ENCODE measurements around the gene ARF5. TPM values are rescaled to one million over a fixed set of nuclear protein-coding genes. Genes with fewer than 3 reads are reported as not detected.

ARF5 gene
- polyA plus RNA-seq, 3 donors from 2014 or later, result 213 to 272 (median 263) TPM

DNA sequence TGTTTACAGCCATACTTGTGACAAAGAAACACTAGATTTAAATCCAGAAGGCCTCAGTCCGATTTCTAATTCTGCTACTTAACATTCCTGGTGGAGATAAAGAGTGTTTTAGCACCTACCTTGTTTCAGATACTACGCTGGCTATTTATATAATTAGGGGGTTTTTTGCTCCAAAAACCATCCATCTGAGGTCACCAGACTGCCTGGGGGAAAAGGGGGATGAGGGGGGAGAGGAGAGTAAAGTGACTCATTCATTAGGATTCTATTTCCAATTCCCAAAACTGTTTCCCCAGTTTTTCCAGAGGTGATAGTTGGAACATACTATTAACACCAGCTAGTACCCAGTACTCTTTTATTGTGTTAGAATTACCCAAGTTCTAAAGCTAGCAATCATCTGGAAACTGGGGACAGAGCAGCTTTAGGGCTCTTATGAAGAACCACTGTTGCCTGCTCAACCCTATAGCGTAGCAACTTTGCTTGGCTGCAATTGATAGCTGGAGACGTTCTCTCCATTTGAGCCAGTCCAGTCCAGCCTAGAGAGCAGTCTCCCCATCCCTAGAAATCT, 9.4 kb upstream of the ARF5 start:
- Mint-ChIP-seq H3K4me1 (peaks cover 37 to 52% of the 10 kb centered on the region in 2 donors), H3K27me3 (ENCODE audit: low read depth in 3 of 3) (peaks cover 0 to 5% (median 0%) of the 10 kb centered on the region in 3 donors), H3K36me3 (peaks cover 18 to 65% (median 18%) of the 10 kb centered on the region in 3 donors), H3K9me3 (no peaks in the 10 kb centered on the region), H3K4me3 (no peak overlapping the region), H3K27ac (peak overlapping the region in 1 of 6 donors; percentile 17)
- no peak for DNase-seq

GRCh38 chr7:127580612-127581011, 7.6 kb upstream of the ARF5 start:
- DNase-seq, result no peak
- Mint-ChIP-seq H3K27ac (peak overlapping the region in 3 of 6 donors; percentile 18 to 38 (median 23)), H3K27me3 (ENCODE audit: low read depth in 3 of 3) (peaks cover 0 to 5% (median 0%) of the 10 kb centered on the region in 3 donors), H3K9me3 (no peaks in the 10 kb centered on the region), H3K4me3 (peak overlapping the region in 1 of 5 donors; percentile 4), H3K4me1 (peaks cover 50 to 69% of the 10 kb centered on the region in 2 donors), H3K36me3 (peaks cover 11 to 51% (median 14%) of the 10 kb centered on the region in 3 donors)

DNA sequence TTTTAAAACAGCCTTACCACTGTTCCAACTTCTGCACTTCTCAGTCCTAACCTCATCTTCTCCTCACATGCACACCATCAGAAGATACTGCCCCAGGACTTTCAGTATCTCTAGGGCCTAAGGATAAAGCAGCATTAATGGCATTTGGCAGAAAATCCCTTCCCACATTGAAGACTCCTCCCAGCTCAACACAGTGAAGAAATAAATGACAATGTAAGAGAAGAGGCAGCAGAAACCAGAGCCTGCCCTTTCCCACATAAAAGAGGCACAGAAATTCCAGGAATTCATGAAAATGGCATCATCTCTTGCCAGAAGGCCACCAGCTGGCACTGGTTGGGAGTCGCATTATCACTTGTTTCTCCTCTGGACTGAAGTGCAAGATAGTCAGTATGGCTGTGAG, 6.5 kb upstream of the ARF5 start:
- Mint-ChIP-seq H3K4me1 (peaks cover 60 to 80% of the 10 kb centered on the region in 2 donors), H3K9me3 (no peaks in the 10 kb centered on the region), H3K27ac (no peak overlapping the region), H3K36me3 (peaks cover 8 to 48% (median 14%) of the 10 kb centered on the region in 3 donors), H3K27me3 (ENCODE audit: low read depth in 3 of 3) (peaks cover 0 to 5% (median 0%) of the 10 kb centered on the region in 3 donors), H3K4me3 (peak overlapping the region in 2 of 5 donors; percentile 3 to 38)
- DNase-seq, result no peak

- H3K27me3 Mint-ChIP-seq (ENCODE audit: low read depth in 3 of 3), result peaks cover 0 to 5% (median 0%) of the 10 kb centered on the region in 3 donors
- peaks cover 5 to 42% (median 14%) of the 10 kb centered on the region in 3 donors for H3K36me3 Mint-ChIP-seq
- H3K4me3 Mint-ChIP-seq, result no peak overlapping the region
- peaks cover 64 to 86% of the 10 kb centered on the region in 2 donors for H3K4me1 Mint-ChIP-seq
- H3K9me3 Mint-ChIP-seq, result no peaks in the 10 kb centered on the region
- DNase-seq, result no peak
- H3K27ac Mint-ChIP-seq, result no peak overlapping the region
These were observed 5.8 kb upstream of the ARF5 start for GRCh38 chr7:127582361-127582760.

GRCh38 chr7:127584648-127585043, 3.6 kb upstream of the ARF5 start:
- H3K27me3 Mint-ChIP-seq (ENCODE audit: low read depth in 3 of 3), result peaks cover 0 to 6% (median 3%) of the 10 kb centered on the region in 3 donors
- H3K4me1 Mint-ChIP-seq, result peaks cover 76 to 85% of the 10 kb centered on the region in 2 donors

GRCh38 chr7:127585044-127585953, 2.9 kb upstream of the ARF5 start, which contains the start of gene GCC1:
Gene GCC1, minus strand, starts transcription at chr7:127585596. Its CDS starts 414 bp downstream, at chr7:127585182.
- H3K27ac Mint-ChIP-seq, result peak within 1 kb of the TSS; percentile 82 to 97 (median 93)
- H3K4me3 Mint-ChIP-seq, result peak within 1 kb of the TSS; percentile 91 to 96 (median 92)
- H3K4me1 Mint-ChIP-seq, result peaks cover 78 to 84% of the 10 kb centered on the region in 2 donors
- H3K9me3 Mint-ChIP-seq, result no peaks in the 10 kb centered on the region
- peak; percentile 94 for DNase-seq
- H3K36me3 Mint-ChIP-seq, result peaks cover 5 to 26% (median 10%) of the 10 kb centered on the region in 3 donors
- peaks cover 0 to 6% (median 3%) of the 10 kb centered on the region in 3 donors for H3K27me3 Mint-ChIP-seq (ENCODE audit: low read depth in 3 of 3)

More at GRCh38 chr7:127584648-127585043, 3.6 kb upstream of the ARF5 start:
- peaks cover 5 to 24% (median 10%) of the 10 kb centered on the region in 3 donors for H3K36me3 Mint-ChIP-seq
- no peak for DNase-seq
- no peaks in the 10 kb centered on the region for H3K9me3 Mint-ChIP-seq
- peak overlapping the region; percentile 91 to 96 (median 92) for H3K4me3 Mint-ChIP-seq
- peak overlapping the region; percentile 82 to 97 (median 92) for H3K27ac Mint-ChIP-seq

- Mint-ChIP-seq H3K4me1 (peaks cover 72 to 73% of the 10 kb centered on the region in 2 donors), H3K36me3 (peaks cover 5 to 26% (median 14%) of the 10 kb centered on the region in 3 donors), H3K4me3 (peak overlapping the region; percentile 91 to 96 (median 92)), H3K27ac (peak overlapping the region; percentile 82 to 97 (median 92)), H3K27me3 (ENCODE audit: low read depth in 3 of 3) (peaks cover 0 to 6% (median 5%) of the 10 kb centered on the region in 3 donors), H3K9me3 (no peaks in the 10 kb centered on the region)
- no peak for DNase-seq
These were observed 1.9 kb upstream of the ARF5 start for GRCh38 chr7:127586346-127586745.

GRCh38 chr7:127587663-127588018, 570 bp upstream of the ARF5 start:
- peaks cover 0 to 5% (median 5%) of the 10 kb centered on the region in 3 donors for H3K27me3 Mint-ChIP-seq (ENCODE audit: low read depth in 3 of 3)
- DNase-seq, result no peak
- no peaks in the 10 kb centered on the region for H3K9me3 Mint-ChIP-seq
- peak overlapping the region in 4 of 6 donors; percentile 82 to 90 (median 84) for H3K27ac Mint-ChIP-seq
- H3K36me3 Mint-ChIP-seq, result peaks cover 10 to 23% (median 13%) of the 10 kb centered on the region in 3 donors
- H3K4me1 Mint-ChIP-seq, result peaks cover 60 to 61% of the 10 kb centered on the region in 2 donors
- H3K4me3 Mint-ChIP-seq, result peak overlapping the region; percentile 91 to 96 (median 92)

GRCh38 chr7:127588697-127589482, 679 bp downstream of the ARF5 start:
- H3K4me3 Mint-ChIP-seq, result peak overlapping the region; percentile 95 to 99 (median 96)
- peaks cover 0 to 5% (median 2%) of the 10 kb centered on the region in 3 donors for H3K27me3 Mint-ChIP-seq (ENCODE audit: low read depth in 3 of 3)
- H3K9me3 Mint-ChIP-seq, result no peaks in the 10 kb centered on the region
- peak overlapping the region; percentile 82 to 97 (median 94) for H3K27ac Mint-ChIP-seq
- DNase-seq, result peak in 1 of 3 donors; percentile 28
- peaks cover 48 to 49% of the 10 kb centered on the region in 2 donors for H3K4me1 Mint-ChIP-seq
- H3K36me3 Mint-ChIP-seq, result peaks cover 4 to 17% (median 10%) of the 10 kb centered on the region in 3 donors

DNA sequence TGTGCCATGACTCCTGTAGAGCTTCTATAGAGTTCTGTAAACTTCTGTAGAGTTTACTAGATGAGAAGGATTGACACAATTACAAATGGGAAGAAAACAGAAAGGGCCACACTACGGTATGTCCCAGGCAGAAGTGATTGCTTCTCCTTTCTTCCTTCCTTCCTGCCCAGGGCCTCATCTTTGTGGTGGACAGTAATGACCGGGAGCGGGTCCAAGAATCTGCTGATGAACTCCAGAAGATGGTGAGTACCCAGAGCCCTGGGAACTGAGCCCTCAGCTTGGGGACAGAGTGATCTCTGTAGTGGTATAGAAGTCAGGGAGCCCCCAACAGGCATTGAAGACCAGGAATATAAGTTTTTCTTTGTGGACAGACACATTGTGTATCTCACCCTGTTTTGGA, 1.7 kb downstream of the ARF5 start:
- Mint-ChIP-seq H3K4me3 (peak overlapping the region; percentile 95 to 99 (median 96)), H3K4me1 (peaks cover 38 to 39% of the 10 kb centered on the region in 2 donors), H3K27me3 (ENCODE audit: low read depth in 3 of 3) (peaks cover 2 to 5% (median 4%) of the 10 kb centered on the region in 3 donors), H3K36me3 (peaks cover 4 to 17% (median 10%) of the 10 kb centered on the region in 3 donors), H3K27ac (peak overlapping the region; percentile 75 to 95 (median 87)), H3K9me3 (no peaks in the 10 kb centered on the region)
- DNase-seq, result no peak

DNA sequence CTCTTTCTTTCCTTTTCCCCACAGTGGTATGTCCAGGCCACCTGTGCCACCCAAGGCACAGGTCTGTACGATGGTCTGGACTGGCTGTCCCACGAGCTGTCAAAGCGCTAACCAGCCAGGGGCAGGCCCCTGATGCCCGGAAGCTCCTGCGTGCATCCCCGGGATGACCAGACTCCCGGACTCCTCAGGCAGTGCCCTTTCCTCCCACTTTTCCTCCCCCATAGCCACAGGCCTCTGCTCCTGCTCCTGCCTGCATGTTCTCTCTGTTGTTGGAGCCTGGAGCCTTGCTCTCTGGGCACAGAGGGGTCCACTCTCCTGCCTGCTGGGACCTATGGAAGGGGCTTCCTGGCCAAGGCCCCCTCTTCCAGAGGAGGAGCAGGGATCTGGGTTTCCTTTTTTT, 3.0 kb downstream of the ARF5 start:
- H3K4me1 Mint-ChIP-seq, result peaks cover 27 to 29% of the 10 kb centered on the region in 2 donors
- peaks cover 2 to 7% (median 5%) of the 10 kb centered on the region in 3 donors for H3K27me3 Mint-ChIP-seq (ENCODE audit: low read depth in 3 of 3)
- peak overlapping the region in 1 of 5 donors; percentile 57 for H3K4me3 Mint-ChIP-seq
- no peak overlapping the region for H3K27ac Mint-ChIP-seq
- DNase-seq, result no peak
- no peaks in the 10 kb centered on the region for H3K9me3 Mint-ChIP-seq
- H3K36me3 Mint-ChIP-seq, result peaks cover 4 to 17% (median 10%) of the 10 kb centered on the region in 3 donors

GRCh38 chr7:127591591-127591990, 3.4 kb downstream of the ARF5 start:
- H3K27ac Mint-ChIP-seq, result no peak overlapping the region
- H3K27me3 Mint-ChIP-seq (ENCODE audit: low read depth in 3 of 3), result peaks cover 2 to 7% (median 5%) of the 10 kb centered on the region in 3 donors
- H3K4me3 Mint-ChIP-seq, result no peak overlapping the region
- no peak for DNase-seq
- peaks cover 4 to 17% (median 10%) of the 10 kb centered on the region in 3 donors for H3K36me3 Mint-ChIP-seq
- H3K9me3 Mint-ChIP-seq, result no peaks in the 10 kb centered on the region
- peaks cover 23 to 25% of the 10 kb centered on the region in 2 donors for H3K4me1 Mint-ChIP-seq

DNA sequence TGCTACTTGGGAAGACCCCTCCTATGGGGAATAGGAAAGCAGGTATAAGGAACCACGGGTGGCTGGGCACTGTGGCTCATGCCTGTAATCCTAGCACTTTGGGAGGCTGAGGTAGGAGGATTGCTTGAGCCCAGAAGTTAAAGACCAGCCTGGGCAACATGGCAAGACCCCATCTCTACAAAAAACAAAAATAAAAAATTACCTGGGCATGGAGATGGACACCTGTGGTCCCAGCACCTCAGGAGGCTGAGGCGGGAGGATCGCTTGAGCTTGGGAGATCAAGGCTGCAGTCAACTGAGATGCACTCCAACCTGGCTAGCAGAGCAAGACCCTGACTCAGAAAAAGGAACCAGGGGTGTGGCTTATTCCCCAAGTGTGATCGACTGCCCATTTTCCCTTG, 4.3 kb downstream of the ARF5 start:
- H3K27ac Mint-ChIP-seq, result no peak overlapping the region
- peaks cover 8 to 17% (median 10%) of the 10 kb centered on the region in 3 donors for H3K36me3 Mint-ChIP-seq
- no peak overlapping the region for H3K4me3 Mint-ChIP-seq
- peaks cover 2 to 7% (median 5%) of the 10 kb centered on the region in 3 donors for H3K27me3 Mint-ChIP-seq (ENCODE audit: low read depth in 3 of 3)
- H3K9me3 Mint-ChIP-seq, result no peaks in the 10 kb centered on the region
- peaks cover 16 to 19% of the 10 kb centered on the region in 2 donors for H3K4me1 Mint-ChIP-seq
- DNase-seq, result no peak

Data from immature natural killer cell (primary cell).